C4-2B (cell line): ENCODE results near the gene CTDP1.

Experiments used
- CTCF ChIP-seq: fragments of 450-650 bp; conservative IDR thresholded peaks from 2 replicates; pipeline ENCODE4 v1.5.1; 2017; ENCODE audit warnings: mild to moderate bottlenecking
- ZFX ChIP-seq: fragments of 450-650 bp; IDR thresholded peaks from 2 replicates; pipeline ENCODE4 v1.6.1; 2017

- TF ChIP-seq CTCF (no peak), ZFX (no peak)
Measured at GRCh38 chr18:79641722-79642497, 37.7 kb upstream of the CTDP1 start.
